HCT116 (cell line): Measurements from ENCODE around the gene TDO2. TPM values are rescaled to one million over a fixed set of nuclear protein-coding genes. Genes with fewer than 3 reads are reported as not detected.

Source experiments
- ATAC-seq: fragments of 200-7000 bp; cut with Tn5 transposase; 2 replicates; pipeline ENCODE4 v1.9.1; 2020; ENCODE audit warnings: mild to moderate bottlenecking, moderate library complexity
- BruUV-seq: library from RNA; stranded (reverse); fragments of 400-500 nt; replicated peaks from 2 replicates; lab custom pipeline; 2021; lab: Mats Ljungman, UMichigan
- CTCF ChIA-PET: fragments of 300-600 bp; sonication (Branson Sonifier 250); formaldehyde crosslinking; loops from one replicate; lab custom pipeline; 2021; ENCODE audit warnings: antibody characterized with exemption; lab: Charles Lee
- POLR2A ChIA-PET: fragments of 300-600, 350-600 bp; sonication (Branson Sonifier 250); formaldehyde crosslinking; loops from one replicate; lab custom pipeline; 2021; ENCODE audit warnings: antibody characterized with exemption; lab: Charles Lee
- RAD21 ChIA-PET, 2 experiments: fragments of 300-600 bp; sonication (Branson Sonifier 250); formaldehyde crosslinking; loops; one replicate each; lab custom pipeline; 2023; ENCODE audit warnings: low total read pairs in 2 of 2; ENCODE audit not compliant: uncharacterized antibody in 2 of 2, unreplicated experiment in 2 of 2, low non-redundant PET in 1 of 2; lab: Charles Lee
- DNase-seq: peaks from one replicate; pipeline ENCODE4 v3.0.0-alpha.2; 2010; ENCODE audit warnings: low read depth, low spot score
- H2AFZ ChIP-seq: fragments of 200-600 bp; shearing (Covaris generic), sonication (generic); 2 replicates; pipeline ENCODE4 v1.6.1; 2017; ENCODE audit warnings: low read depth, mixed run types, mixed read lengths, antibody characterized with exemption, low read length; ENCODE audit not compliant: poor library complexity, severe bottlenecking
- H3K27ac ChIP-seq: 2 replicates; pipeline ENCODE4 v1.5.1; 2012; ENCODE audit warnings: low read depth, low read length
- H3K27me3 ChIP-seq: fragments of 200-600 bp; sonication (generic); 2 replicates; pipeline ENCODE4 v1.6.1; 2016; ENCODE audit warnings: mixed run types, low read length, mixed read lengths; ENCODE audit not compliant: insufficient read depth
- H3K36me3 ChIP-seq, 2 experiments: fragments of 200-500 bp in 1 of 2; fragments of 200-600 bp in 1 of 2; sonication (Bioruptor generic) in 1 of 2; sonication (generic) in 1 of 2; 2 replicates each; pipeline versions ENCODE4 v1.5.1 to v1.6.1; 2014 to 2016; ENCODE audit warnings: low read length in 2 of 2, inconsistent platforms in 1 of 2, mixed read lengths in 1 of 2, mixed run types in 1 of 2; ENCODE audit not compliant: insufficient read depth in 2 of 2, control insufficient read depth in 1 of 2
- H3K4me1 ChIP-seq, 2 experiments: fragments of 200-600 bp in 1 of 2; sonication (generic) in 1 of 2; 2 replicates each; pipeline versions ENCODE4 v1.5.1 to v1.6.1; 2012 to 2017; ENCODE audit warnings: low read length in 2 of 2, inconsistent platforms in 1 of 2, mild to moderate bottlenecking in 1 of 2, mixed read lengths in 1 of 2, mixed run types in 1 of 2, moderate library complexity in 1 of 2; ENCODE audit not compliant: insufficient read depth in 2 of 2, control insufficient read depth in 1 of 2
- H3K4me2 ChIP-seq: fragments of 200-600 bp; sonication (generic); 2 replicates; pipeline ENCODE4 v1.6.1; 2017; ENCODE audit warnings: mixed run types, low read length, mixed read lengths
- H3K4me3 ChIP-seq, 2 experiments: fragments of 200-600 bp in 1 of 2; sonication (generic) in 1 of 2; replicated peaks in 1 of 2; 2 replicates each; pipeline ENCODE4 v1.5.1; 2011 to 2016; ENCODE audit warnings: low read length in 2 of 2, control low read depth in 1 of 2, low read depth in 1 of 2, mild to moderate bottlenecking in 1 of 2, mixed read lengths in 1 of 2, mixed run types in 1 of 2
- H3K79me2 ChIP-seq: fragments of 200-600 bp; sonication (generic); 2 replicates; pipeline ENCODE4 v1.6.1; 2017; ENCODE audit warnings: mild to moderate bottlenecking, mixed run types, low read length, moderate library complexity, mixed read lengths; ENCODE audit not compliant: insufficient read depth
- H3K9ac ChIP-seq: fragments of 200-600 bp; sonication (generic); 2 replicates; pipeline ENCODE4 v1.6.1; 2016; ENCODE audit warnings: low read length, mixed read lengths
- H3K9me2 ChIP-seq: fragments of 200-600 bp; sonication (generic), shearing (Covaris generic); 2 replicates; pipeline ENCODE4 v1.6.1; 2017; ENCODE audit warnings: mixed run types, mild to moderate bottlenecking, moderate library complexity; ENCODE audit not compliant: insufficient read depth
- H3K9me3 ChIP-seq, 2 experiments: fragments of 200-500 bp in 1 of 2; fragments of 200-600 bp in 1 of 2; sonication (Bioruptor generic) in 1 of 2; sonication (generic) in 1 of 2; 2 replicates each; pipeline ENCODE4 v1.6.1; 2014 to 2017; ENCODE audit warnings: low read length in 2 of 2, mixed read lengths in 2 of 2, inconsistent platforms in 1 of 2, low read depth in 1 of 2, mild to moderate bottlenecking in 1 of 2, mixed run types in 1 of 2, moderate library complexity in 1 of 2; ENCODE audit not compliant: control insufficient read depth in 1 of 2, insufficient read depth in 1 of 2
- H4K20me1 ChIP-seq: fragments of 200-600 bp; sonication (generic), shearing (Covaris generic); 2 replicates; pipeline ENCODE4 v1.6.1; 2017; ENCODE audit warnings: mixed run types, mild to moderate bottlenecking, moderate library complexity; ENCODE audit not compliant: insufficient read depth
- CTCF ChIP-seq, 3 experiments: fragments of 200-600 bp in 1 of 3; sonication (generic) in 1 of 3; IDR thresholded peaks in 2 of 3; conservative IDR thresholded peaks in 1 of 3; 2 replicates each; pipeline ENCODE4 v1.5.1; 2012 to 2017; ENCODE audit warnings: low read depth in 2 of 3, low read length in 2 of 3, antibody characterized with exemption in 1 of 3, borderline replicate concordance in 1 of 3, control low read depth in 1 of 3, mild to moderate bottlenecking in 1 of 3, mixed read lengths in 1 of 3, mixed run types in 1 of 3, moderate library complexity in 1 of 3; ENCODE audit not compliant: insufficient read depth in 1 of 3
- ELF1 ChIP-seq: IDR thresholded peaks from 2 replicates; pipeline ENCODE4 v1.6.1; 2012; ENCODE audit warnings: low read depth, borderline replicate concordance
- EZH2 ChIP-seq: fragments of 200-600 bp; sonication (generic); IDR thresholded peaks from 2 replicates; pipeline ENCODE4 v1.6.1; 2017; ENCODE audit warnings: antibody characterized with exemption, mixed run types
- EZH2phosphoT487 ChIP-seq: fragments of 200-600 bp; IDR thresholded peaks from 2 replicates; pipeline ENCODE4 v1.6.1; 2018; ENCODE audit warnings: antibody characterized with exemption, borderline replicate concordance
- JUND ChIP-seq: IDR thresholded peaks from 2 replicates; pipeline ENCODE4 v1.6.1; 2012
- REST ChIP-seq: IDR thresholded peaks from 2 replicates; pipeline ENCODE4 v1.6.1; 2012; ENCODE audit warnings: low read depth
- SP1 ChIP-seq: IDR thresholded peaks from 2 replicates; pipeline ENCODE4 v1.6.1; 2012; ENCODE audit warnings: low read depth
- SRF ChIP-seq: IDR thresholded peaks from 2 replicates; pipeline ENCODE4 v1.6.1; 2012; ENCODE audit warnings: low read depth
- ZFX ChIP-seq: fragments of 450-650 bp; IDR thresholded peaks from 2 replicates; pipeline ENCODE4 v1.6.1; 2017
- intact Hi-C: fragments of 100-400 bp; cut with micrococcal nuclease; formaldehyde crosslinking; loops from 2 replicates; pipeline ENCODE4 v1.10.0; 2022
- total RNA-seq: library from RNA; stranded (reverse); gene quantifications from one replicate; pipeline ENCODE4 v1.2.1, GENCODE V29; 2021; ENCODE audit not compliant: unreplicated experiment

The TDO2 gene
- total RNA-seq, 1 experiment from 2014 or later: 0.27 TPM

- ChIA-PET POLR2A (no interaction called here), CTCF (no interaction called here), RAD21 (no interaction called here)
- no peak overlapping the region for H3K9ac ChIP-seq
- no peak overlapping the region for H3K27ac ChIP-seq
- TF ChIP-seq ZFX (no peak), SRF (no peak), JUND (no peak), REST (no peak), EZH2phosphoT487 (no peak), EZH2 (no peak), SP1 (no peak), CTCF (IDR thresholded peaks at IDR 0.05 in 2 of 3, conservative IDR thresholded peaks at IDR 0.05 in 1 of 3; ENCODE audit: borderline replicate concordance in 1 of 3, insufficient read depth in 1 of 3, low read depth in 2 of 3, low read length in 2 of 3) (no peak), ELF1 (no peak)
- BruUV-seq: no TSS peak
- ATAC-seq (no peak), DNase-seq (no peak)
- H4K20me1 ChIP-seq: no peaks in the 10 kb centered on the region; the same call in 1 of the 2 replicates
- no peak overlapping the region for H3K4me2 ChIP-seq
- H3K9me2 ChIP-seq: no peaks in the 10 kb centered on the region; the same call in 1 of the 2 replicates
- H3K79me2 ChIP-seq: no peaks in the 10 kb centered on the region
- intact Hi-C loops: no loop called here
- no peaks in the 10 kb centered on the region for H3K27me3 ChIP-seq
- H3K9me3 ChIP-seq: no peaks in the 10 kb centered on the region
- H3K4me1 ChIP-seq: no peaks in the 10 kb centered on the region
- H3K4me3 ChIP-seq: no peak overlapping the region
- no peaks in the 10 kb centered on the region for H3K36me3 ChIP-seq
- H2AFZ ChIP-seq: no peak overlapping the region
Measured at GRCh38 chr4:155909615-155910226, 6.2 kb downstream of the TDO2 start.
